Measurements from ENCODE around the gene USP10.
"Not testable (repeated sequence)": the region's sequence is repeated elsewhere in the genome, so short reads cannot be mapped to it uniquely, and the experiment has no call there.

USP10 gene

DNA sequence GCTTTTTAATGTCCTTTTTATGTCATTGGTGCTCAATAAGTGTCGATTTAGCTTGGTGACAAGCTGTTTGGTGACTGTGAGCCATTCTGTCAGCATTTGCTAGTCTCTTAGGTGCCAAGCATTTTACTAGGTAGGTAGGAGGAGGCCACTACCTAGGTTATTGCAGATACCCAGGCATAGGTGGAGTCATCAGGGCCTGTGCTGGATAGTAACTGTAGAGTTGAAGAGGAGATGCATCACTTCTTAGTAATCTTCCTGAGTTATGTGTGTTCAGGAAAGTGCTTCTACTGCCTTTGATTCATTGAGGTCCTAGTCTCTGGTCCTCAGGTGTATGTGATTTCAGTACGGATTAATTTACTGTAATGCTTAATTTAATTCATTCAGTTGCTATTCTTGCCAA is 17.7 kb downstream of the USP10 start:
- H3K27ac Mint-ChIP-seq, result no peak overlapping the region
- no peaks in the 10 kb centered on the region for H3K9me3 Mint-ChIP-seq
- peaks cover 13% of the 10 kb centered on the region for H3K36me3 Mint-ChIP-seq (ENCODE audit: low read depth)
- no peak overlapping the region for H3K4me3 Mint-ChIP-seq
- H3K4me1 Mint-ChIP-seq (ENCODE audit: low read depth), result peaks cover 20% of the 10 kb centered on the region
- no peak for DNase-seq (ENCODE audit: low spot score)
- no peaks in the 10 kb centered on the region for H3K27me3 Mint-ChIP-seq (ENCODE audit: low read depth)

DNA sequence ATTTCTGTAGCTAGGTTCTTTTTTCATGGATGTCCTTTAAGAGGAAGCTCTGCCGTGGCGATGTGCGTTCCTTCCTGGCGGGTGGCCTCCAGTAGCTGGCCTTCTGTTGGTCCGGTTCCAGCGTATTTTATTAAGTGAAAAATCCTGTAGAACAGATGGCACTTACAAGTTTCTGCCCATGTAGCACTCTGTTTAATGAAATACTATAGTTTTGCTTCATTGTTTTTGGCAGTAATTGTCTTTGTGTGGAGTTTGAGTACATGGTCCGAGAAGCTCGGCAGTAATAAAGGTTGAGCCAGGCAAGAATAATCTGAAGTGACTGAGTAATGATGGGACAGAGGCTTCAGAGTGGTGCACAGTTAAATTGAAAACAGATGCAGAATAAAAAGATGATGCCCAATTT is 20.4 kb downstream of the USP10 start:
- no peak for DNase-seq (ENCODE audit: low spot score)
- Mint-ChIP-seq H3K36me3 (ENCODE audit: low read depth) (peaks cover 13% of the 10 kb centered on the region), H3K27ac (no peak overlapping the region), H3K4me3 (no peak overlapping the region), H3K27me3 (ENCODE audit: low read depth) (no peaks in the 10 kb centered on the region), H3K4me1 (ENCODE audit: low read depth) (peaks cover 36% of the 10 kb centered on the region), H3K9me3 (no peaks in the 10 kb centered on the region)

DNA sequence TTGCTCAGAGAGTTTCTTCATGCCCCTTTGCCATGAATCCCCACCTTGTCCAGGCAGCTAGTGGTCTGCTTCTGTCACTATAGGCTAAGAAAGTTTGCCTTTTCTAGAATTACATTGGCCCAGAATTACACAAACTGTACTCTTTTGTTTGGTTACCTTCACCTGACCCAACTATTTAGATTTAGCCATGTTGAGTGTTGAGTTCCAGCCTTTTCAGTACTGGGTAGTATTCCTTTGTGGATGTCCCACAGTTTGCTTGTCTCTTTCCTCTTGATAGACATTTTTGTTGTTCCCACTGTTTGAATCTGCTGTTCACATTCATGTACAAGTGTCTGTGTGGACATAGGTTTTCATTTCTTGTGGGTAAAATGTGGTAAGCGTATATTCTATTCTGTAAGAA is 22.3 kb downstream of the USP10 start:
- peaks cover 47% of the 10 kb centered on the region for H3K4me1 Mint-ChIP-seq (ENCODE audit: low read depth)
- peaks cover 11% of the 10 kb centered on the region for H3K36me3 Mint-ChIP-seq (ENCODE audit: low read depth)
- DNase-seq (ENCODE audit: low spot score), result no peak
- H3K27me3 Mint-ChIP-seq (ENCODE audit: low read depth), result no peaks in the 10 kb centered on the region
- H3K27ac Mint-ChIP-seq, result no peak overlapping the region
- H3K4me3 Mint-ChIP-seq, result no peak overlapping the region
- H3K9me3 Mint-ChIP-seq, result no peaks in the 10 kb centered on the region

DNA sequence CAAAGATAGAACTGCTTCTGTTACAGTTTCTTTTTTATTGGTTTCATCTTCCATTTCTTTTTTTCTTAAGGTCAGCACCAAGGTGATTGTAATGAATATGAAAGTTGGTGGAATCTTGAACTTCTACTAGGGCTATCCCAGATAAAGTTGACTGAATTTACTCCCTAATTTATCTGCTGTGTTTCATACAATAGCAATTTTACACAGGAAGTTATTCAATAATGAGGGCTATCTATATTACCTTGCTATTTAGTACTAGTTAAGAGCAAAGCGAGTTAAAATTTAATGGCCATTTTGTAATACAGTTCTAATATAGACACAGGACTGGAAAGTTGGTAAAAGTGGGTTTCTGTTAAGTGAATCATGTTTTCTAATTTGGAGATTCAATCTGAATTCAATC is 24.1 kb downstream of the USP10 start:
- Mint-ChIP-seq H3K36me3 (ENCODE audit: low read depth) (peaks cover 7% of the 10 kb centered on the region), H3K27ac (peak overlapping the region; percentile 34), H3K27me3 (ENCODE audit: low read depth) (no peaks in the 10 kb centered on the region), H3K4me1 (ENCODE audit: low read depth) (peaks cover 45% of the 10 kb centered on the region), H3K9me3 (no peaks in the 10 kb centered on the region), H3K4me3 (no peak overlapping the region)
- DNase-seq (ENCODE audit: low spot score), result no peak

DNA sequence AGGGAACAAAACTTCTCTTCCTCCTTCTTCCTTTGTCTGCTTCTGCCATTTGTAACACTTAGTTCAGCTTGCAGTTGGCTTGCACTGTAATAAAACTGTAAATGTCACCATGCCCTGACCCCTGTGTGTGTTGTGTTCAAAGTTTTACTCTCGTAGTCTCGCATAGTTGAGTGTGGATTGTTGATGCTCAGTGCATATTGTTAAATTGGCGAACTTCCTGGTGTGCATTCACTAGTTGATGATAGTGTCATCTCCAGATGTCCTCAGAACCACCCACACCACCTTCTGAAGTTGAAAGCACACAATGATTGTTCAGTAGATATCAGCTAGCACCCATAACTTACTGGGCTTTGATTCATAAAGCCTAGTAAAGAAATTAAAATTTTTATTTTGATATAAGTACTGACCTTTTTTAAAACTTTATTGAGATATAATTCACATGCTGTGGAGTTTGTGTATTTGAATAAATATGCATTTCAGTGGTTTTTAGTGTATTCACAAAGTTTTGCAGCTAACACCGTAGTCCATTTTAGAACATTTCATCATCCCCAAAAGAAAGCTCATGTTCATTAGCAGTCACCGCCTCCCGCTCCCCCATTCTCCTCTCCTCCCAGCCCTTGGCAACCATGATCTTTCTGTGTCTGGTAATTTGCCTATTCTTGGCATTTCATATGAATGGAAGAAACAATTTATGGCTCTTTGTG is 25.0 kb downstream of the USP10 start:
- DNase-seq (ENCODE audit: low spot score), result peak; percentile 41
- peaks cover 45% of the 10 kb centered on the region for H3K4me1 Mint-ChIP-seq (ENCODE audit: low read depth)
- peak overlapping the region; percentile 78 for H3K27ac Mint-ChIP-seq
- H3K9me3 Mint-ChIP-seq, result no peaks in the 10 kb centered on the region
- H3K36me3 Mint-ChIP-seq (ENCODE audit: low read depth), result peaks cover 7% of the 10 kb centered on the region
- H3K4me3 Mint-ChIP-seq, result peak overlapping the region; percentile 43
- no peaks in the 10 kb centered on the region for H3K27me3 Mint-ChIP-seq (ENCODE audit: low read depth)

DNA sequence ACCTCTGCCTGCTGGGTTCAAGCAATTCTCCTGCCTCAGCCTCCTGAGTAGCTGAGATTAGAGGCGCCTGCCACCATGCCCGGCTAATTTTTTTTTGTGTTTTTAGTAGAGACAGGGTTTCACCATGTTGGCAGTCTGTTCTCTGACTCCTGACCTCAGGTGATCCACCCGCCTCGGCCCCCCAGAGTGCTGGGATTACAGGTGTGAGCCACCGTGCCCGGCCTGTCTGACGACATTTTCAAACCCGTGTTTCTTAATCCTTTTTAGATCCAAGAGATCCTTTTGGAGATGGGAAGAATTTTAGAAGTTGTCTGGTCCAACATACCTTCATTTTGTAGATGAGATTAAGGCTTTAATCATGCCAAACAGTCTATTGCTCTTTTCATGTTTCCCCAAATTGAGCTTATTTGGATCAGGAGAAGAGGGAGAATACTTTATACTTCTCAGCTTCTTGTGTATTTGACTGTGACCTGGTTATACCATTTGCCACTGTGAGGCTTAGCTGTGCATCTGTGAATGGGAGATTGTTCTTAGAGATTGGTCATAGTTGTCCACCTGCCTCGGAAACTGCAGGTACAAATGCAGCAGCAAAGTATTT is 25.8 kb downstream of the USP10 start:
- Mint-ChIP-seq H3K4me1 (ENCODE audit: low read depth) (peaks cover 51% of the 10 kb centered on the region), H3K36me3 (ENCODE audit: low read depth) (peaks cover 5% of the 10 kb centered on the region), H3K4me3 (peak overlapping the region; percentile 55), H3K27ac (no peak overlapping the region), H3K27me3 (ENCODE audit: low read depth) (no peaks in the 10 kb centered on the region), H3K9me3 (no peaks in the 10 kb centered on the region)
- no peak for DNase-seq (ENCODE audit: low spot score)

DNA sequence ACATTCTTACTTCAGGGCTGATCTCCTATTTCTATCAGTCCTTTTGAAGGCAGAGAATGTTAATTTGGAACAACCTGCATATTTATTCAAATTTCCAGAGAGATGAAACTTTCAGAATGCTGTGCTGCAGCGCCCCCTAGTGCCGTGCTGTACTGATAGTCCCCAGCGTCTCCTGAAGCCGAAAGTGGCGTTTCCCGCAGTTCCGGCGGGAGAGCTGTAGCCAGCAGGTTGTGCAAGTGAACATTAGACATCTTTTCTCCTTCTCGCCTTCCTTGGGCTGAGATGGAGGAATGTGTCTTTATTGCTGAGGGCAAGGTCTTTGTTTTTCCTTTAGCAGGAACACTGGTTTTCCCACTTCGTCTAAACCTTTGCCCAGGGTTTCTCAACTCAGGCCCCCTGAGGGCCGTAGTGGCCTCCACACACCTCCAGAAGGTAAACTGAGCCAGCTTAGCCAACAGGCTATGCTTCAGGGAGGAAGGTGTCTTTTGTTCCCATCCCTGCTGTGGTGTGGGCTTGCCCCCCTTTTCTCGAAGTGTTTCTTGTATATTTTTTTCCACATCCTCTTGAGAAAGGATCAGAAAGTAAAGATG is 26.4 kb downstream of the USP10 start:
- no peak overlapping the region for H3K27ac Mint-ChIP-seq
- DNase-seq (ENCODE audit: low spot score), result peak; percentile 57
- peaks cover 54% of the 10 kb centered on the region for H3K4me1 Mint-ChIP-seq (ENCODE audit: low read depth)
- no peaks in the 10 kb centered on the region for H3K27me3 Mint-ChIP-seq (ENCODE audit: low read depth)
- peaks cover 3% of the 10 kb centered on the region for H3K36me3 Mint-ChIP-seq (ENCODE audit: low read depth)
- peak overlapping the region; percentile 55 for H3K4me3 Mint-ChIP-seq
- H3K9me3 Mint-ChIP-seq, result no peaks in the 10 kb centered on the region

DNA sequence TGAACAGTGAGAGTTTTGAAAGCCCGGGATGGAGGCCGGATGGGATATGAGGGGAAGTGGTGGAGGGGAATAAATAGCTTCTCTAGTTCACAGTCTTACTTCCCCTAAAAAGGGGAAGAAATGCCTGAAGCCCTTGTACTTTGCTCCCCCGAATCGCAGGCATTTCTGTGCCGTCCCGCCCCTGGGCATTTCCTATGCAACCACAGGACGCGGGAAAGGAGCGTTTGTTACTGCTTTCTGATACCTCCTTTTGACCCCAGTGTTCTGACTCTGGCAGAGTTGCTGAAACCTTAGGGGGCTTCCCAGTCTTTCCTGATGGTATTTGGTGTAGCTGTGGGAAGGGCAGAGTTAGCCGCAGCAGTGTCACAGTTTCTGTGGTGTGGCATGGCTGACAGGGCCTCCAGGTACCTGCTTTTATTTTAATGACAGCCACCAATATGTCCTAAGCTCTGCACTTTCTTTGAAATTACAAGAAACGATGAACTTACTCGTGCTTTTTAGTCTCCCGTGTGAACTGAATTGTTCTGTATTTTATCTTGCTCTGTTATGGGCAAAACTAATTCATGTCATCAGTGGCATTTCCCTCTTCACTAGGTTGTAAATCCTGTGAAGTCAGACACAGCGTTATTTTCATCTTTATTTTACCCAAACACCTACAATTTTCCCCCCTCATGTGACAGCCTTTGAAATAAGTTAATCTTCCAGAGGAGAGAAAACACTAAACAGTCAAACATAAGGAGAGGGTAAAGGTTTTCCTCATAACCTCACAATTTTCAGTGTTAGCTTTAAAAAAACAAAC is 27.1 kb downstream of the USP10 start:
- Mint-ChIP-seq H3K27me3 (ENCODE audit: low read depth) (no peaks in the 10 kb centered on the region), H3K4me1 (ENCODE audit: low read depth) (peaks cover 59% of the 10 kb centered on the region), H3K9me3 (no peaks in the 10 kb centered on the region), H3K4me3 (no peak overlapping the region), H3K36me3 (ENCODE audit: low read depth) (peaks cover 2% of the 10 kb centered on the region), H3K27ac (no peak overlapping the region)
- DNase-seq (ENCODE audit: low spot score), result no peak

DNA sequence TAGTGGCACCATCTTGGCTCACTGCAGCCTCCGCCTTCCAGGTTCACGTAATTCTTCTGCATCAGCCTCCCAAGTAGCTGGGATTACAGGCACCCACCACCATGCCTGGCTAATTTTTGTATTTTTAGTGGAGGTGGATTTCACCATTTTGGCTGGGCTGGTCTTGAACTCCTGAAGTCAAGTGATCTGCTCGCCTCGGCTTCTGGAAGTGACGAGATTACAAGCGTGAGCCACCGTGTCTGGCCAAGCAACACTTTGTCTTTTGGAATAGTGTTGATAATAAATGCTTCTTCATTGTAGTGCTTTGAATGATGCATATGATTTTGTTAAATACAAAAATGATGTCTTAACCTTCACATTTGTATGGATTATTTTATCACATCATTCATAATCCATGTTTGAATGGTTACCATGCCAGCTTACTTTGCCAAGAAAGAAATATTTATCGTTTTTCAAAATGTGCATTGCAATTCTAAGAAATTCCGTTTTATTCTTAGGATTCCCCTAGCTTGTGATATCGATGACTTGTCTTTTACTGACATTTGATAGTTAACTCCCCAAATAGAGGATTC is 29.1 kb downstream of the USP10 start:
- H3K4me1 Mint-ChIP-seq (ENCODE audit: low read depth), result peaks cover 51% of the 10 kb centered on the region
- H3K4me3 Mint-ChIP-seq, result no peak overlapping the region
- H3K27ac Mint-ChIP-seq, result no peak overlapping the region
- H3K27me3 Mint-ChIP-seq (ENCODE audit: low read depth), result no peaks in the 10 kb centered on the region
- peaks cover 4% of the 10 kb centered on the region for H3K36me3 Mint-ChIP-seq (ENCODE audit: low read depth)
- no peaks in the 10 kb centered on the region for H3K9me3 Mint-ChIP-seq
- no peak for DNase-seq (ENCODE audit: low spot score)

DNA sequence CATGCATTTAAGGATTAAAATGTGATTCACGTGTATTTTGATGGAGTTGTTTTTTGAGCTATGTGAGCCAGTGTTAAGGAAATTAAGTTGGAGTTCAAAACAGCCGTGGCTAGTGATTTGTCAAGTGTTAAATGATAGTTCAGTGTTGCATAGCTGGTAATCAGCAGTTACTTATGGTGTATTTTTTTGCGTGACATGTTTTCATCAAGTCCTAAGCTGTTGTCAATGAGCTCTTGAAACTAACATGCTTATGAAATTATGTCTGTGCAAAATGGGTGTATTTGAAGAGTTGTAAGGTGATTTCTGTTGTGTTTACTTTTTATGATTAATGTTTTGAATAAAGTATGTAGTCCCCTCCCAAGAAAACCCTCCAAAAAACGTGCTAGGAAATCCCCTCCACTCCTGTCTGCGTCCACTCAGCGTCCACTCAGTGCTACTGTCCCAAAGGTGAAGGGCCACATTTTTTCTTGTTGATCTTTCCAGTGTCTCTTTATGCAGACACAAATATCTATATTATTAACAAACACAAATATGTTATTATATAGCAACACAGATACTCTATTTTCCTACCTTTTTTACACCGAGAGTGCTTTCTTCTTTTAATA is 30.0 kb downstream of the USP10 start:
- H3K27ac Mint-ChIP-seq, result no peak overlapping the region
- no peaks in the 10 kb centered on the region for H3K27me3 Mint-ChIP-seq (ENCODE audit: low read depth)
- H3K36me3 Mint-ChIP-seq (ENCODE audit: low read depth), result peaks cover 8% of the 10 kb centered on the region

DNA sequence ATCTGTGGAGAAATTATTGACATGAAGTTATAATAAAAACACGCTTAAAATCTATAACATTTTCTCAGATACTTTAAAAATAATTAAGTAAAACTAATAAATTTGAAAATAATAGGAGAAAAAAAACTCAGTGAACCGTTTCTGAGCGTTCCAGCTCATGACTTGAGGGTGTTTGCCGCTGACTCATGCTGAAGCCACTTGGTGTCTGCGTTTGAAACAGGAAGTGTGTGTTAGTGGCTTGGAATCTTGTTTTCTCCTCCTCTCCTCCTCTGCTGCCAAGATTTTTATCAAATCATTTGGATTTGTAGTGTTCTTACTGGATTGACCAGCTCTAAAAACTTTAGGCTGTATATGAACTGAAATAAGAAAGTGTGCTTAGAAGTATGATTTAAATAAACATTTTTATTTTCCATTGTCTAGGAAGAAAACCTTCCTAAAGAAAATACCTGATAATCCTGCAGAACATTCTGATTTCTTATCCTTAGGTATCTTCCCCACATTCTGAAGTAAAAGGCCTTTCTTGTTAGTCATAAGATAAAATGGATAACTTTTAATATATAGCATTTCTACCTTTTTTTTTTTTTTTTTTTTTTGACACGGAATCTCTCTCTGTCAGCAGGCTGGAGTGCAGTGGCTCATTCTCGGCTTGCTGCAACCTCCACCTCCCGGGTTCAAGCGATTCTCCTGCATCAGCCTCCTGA is 30.8 kb downstream of the USP10 start:
- H3K4me3 Mint-ChIP-seq, result peak overlapping the region; percentile 45
- H3K36me3 Mint-ChIP-seq (ENCODE audit: low read depth), result peaks cover 11% of the 10 kb centered on the region
- peak overlapping the region; percentile 74 for H3K27ac Mint-ChIP-seq
- H3K4me1 Mint-ChIP-seq (ENCODE audit: low read depth), result peaks cover 41% of the 10 kb centered on the region
- no peak for DNase-seq (ENCODE audit: low spot score)
- H3K9me3 Mint-ChIP-seq, result no peaks in the 10 kb centered on the region
- no peaks in the 10 kb centered on the region for H3K27me3 Mint-ChIP-seq (ENCODE audit: low read depth)

More for the DNA sequence above, 30.0 kb downstream of the USP10 start:
- no peak for DNase-seq (ENCODE audit: low spot score)
- Mint-ChIP-seq H3K4me3 (peak overlapping the region; percentile 47), H3K9me3 (no peaks in the 10 kb centered on the region), H3K4me1 (ENCODE audit: low read depth) (peaks cover 45% of the 10 kb centered on the region)

DNA sequence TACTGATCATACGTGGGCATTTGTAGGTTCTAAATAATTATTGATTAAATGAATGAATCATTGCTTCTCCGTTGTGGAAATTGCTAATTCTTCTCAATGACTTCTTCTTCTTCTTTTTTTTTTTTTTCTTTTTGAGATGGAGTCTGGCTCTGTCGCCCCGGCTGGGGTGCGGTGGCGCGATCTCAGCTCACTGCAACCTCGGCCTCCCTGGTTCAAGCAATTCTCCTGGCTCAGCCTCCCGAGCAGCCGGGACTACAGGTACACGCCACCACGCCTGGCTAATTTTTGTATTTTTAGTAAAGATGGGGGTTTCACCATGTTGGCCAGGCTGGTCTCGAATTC is 32.5 kb downstream of the USP10 start:
- not testable (repeated sequence) for H3K9me3 Mint-ChIP-seq; DNase-seq (ENCODE audit: low spot score); H3K4me3 Mint-ChIP-seq; H3K27ac Mint-ChIP-seq; H3K27me3 Mint-ChIP-seq (ENCODE audit: low read depth)
- Mint-ChIP-seq H3K4me1 (ENCODE audit: low read depth) (peaks cover 43% of the 10 kb centered on the region), H3K36me3 (ENCODE audit: low read depth) (peaks cover 16% of the 10 kb centered on the region)

DNA sequence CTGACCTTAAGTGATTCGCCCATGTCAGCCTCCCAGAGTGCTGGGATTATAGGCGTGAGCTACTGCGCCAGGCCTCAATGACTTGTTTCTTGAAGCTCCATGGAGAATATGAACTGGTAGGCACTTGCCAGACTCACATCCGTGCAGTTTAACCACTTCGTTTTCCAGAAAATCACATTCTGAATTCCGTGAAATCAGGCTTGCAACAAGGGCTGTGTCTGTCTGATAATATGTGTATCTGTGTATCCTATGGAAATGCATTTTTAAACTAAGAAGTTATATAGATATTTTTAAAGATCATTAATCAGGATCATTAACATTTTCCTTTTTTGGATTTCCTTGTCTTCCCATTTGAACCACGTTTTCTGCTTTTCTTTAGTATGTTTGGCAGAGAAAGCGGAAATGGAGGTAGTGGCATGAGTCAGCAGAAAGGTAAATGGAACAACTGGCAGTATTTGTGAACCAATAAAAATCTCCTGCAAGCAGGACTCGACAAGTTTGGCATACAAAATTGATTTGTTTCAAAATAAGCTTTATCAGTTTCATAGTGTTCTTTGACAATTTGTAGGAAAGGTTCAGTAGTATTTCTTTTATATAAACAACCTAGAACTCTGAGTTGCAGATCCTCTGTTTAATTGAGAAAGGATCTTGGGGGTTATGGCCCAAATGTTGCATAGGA is 33.0 kb downstream of the USP10 start:
- Mint-ChIP-seq H3K4me3 (no peak overlapping the region), H3K27ac (no peak overlapping the region), H3K4me1 (ENCODE audit: low read depth) (peaks cover 45% of the 10 kb centered on the region), H3K27me3 (ENCODE audit: low read depth) (no peaks in the 10 kb centered on the region), H3K9me3 (no peaks in the 10 kb centered on the region), H3K36me3 (ENCODE audit: low read depth) (peaks cover 16% of the 10 kb centered on the region)
- no peak for DNase-seq (ENCODE audit: low spot score)
